Activated CD4-positive, alpha-beta memory T cell treated with anti-CD3 and anti-CD28 coated beads for 36 hours (primary cell): ENCODE measurements around the gene FAM186B. TPM values are rescaled to one million over a fixed set of nuclear protein-coding genes. Genes with fewer than 3 reads are reported as not detected.

Source experiments
- CTCF ChIA-PET: fragments of 350-600 bp; sonication (Branson Sonifier 250); formaldehyde crosslinking; loops from one replicate; lab custom pipeline; 2021; ENCODE audit warnings: antibody characterized with exemption, inconsistent platforms; lab: Charles Lee
- POLR2A ChIA-PET: fragments of 350-600 bp; sonication (Branson Sonifier 250); formaldehyde crosslinking; loops from one replicate; lab custom pipeline; 2021; ENCODE audit warnings: antibody characterized with exemption; lab: Charles Lee
- DNase-seq: peaks from one replicate; pipeline ENCODE4 v3.0.0-alpha.2; 2020
- H3K27ac Mint-ChIP-seq: one replicate; pipeline ENCODE4 v1.8.0; 2021; ENCODE audit warnings: mixed read lengths
- H3K27me3 Mint-ChIP-seq: one replicate; pipeline ENCODE4 v1.8.0; 2021; ENCODE audit warnings: mixed read lengths
- H3K36me3 Mint-ChIP-seq: one replicate; pipeline ENCODE4 v1.8.0; 2021; ENCODE audit warnings: mixed read lengths
- H3K4me1 Mint-ChIP-seq: one replicate; pipeline ENCODE4 v1.8.0; 2021; ENCODE audit warnings: low read depth, mixed read lengths
- H3K4me3 Mint-ChIP-seq: one replicate; pipeline ENCODE4 v1.8.0; 2021; ENCODE audit warnings: mild to moderate bottlenecking, mixed read lengths
- H3K9me3 Mint-ChIP-seq: one replicate; pipeline ENCODE4 v1.8.0; 2021; ENCODE audit warnings: mixed read lengths
- intact Hi-C: fragments of 100-400 bp; cut with micrococcal nuclease; formaldehyde crosslinking; loops from one replicate; pipeline ENCODE4 v1.15.1; 2023
- total RNA-seq, 2 experiments: library from RNA; stranded (reverse); gene quantifications; one replicate each; pipeline ENCODE4 v1.2.3, GENCODE V29; 2021

The FAM186B gene
- total RNA-seq, 2 experiments from 2014 or later = not detected

DNA sequence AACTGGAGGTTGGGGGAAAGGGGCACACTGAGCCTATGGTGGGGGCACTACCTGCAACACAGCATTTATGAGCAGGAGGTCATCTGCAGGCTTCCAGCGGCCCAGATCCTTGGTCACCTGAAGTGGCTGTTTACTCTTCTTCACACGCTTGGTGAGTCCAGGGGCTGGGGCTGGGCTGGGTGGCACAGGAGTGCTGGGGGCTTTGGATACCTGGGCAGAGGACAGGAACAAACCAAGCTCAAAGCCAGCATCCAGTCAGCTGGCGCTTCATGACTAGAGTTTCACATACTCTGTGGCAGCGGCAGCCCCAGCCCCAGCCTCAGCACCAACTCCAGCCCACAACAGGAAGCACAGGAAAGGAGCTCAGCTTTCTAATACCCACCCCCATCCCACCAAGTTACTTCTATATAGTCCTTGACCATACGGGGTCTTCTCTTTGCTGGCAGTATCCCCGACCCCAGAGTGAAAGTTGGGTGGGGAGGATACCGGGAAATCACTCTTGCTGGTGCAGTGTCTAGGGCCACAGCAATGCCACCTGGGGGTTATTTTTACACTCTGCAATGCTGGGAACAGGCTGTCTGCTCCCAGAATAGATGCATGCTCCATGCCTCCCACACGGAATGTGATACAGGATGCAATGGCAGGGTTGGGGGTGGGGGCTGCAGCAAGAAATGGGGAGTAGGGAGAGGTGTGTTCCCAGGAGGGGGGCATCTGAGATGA is 40.6 kb downstream of the FAM186B start:
- intact Hi-C loops = no loop called here
- H3K4me3 Mint-ChIP-seq = no peak overlapping the region
- no peak for DNase-seq
- peaks cover 23% of the 10 kb centered on the region for H3K36me3 Mint-ChIP-seq
- H3K9me3 Mint-ChIP-seq = no peaks in the 10 kb centered on the region
- ChIA-PET POLR2A (no interaction called here), CTCF (interaction anchor here (1.3 to 1.6 kb wide), 3 partner anchors 15 to 206 kb away, joined by 3 to 5 read pairs (median 4); partner anchors contain the start of gene PRPF40B)
- no peaks in the 10 kb centered on the region for H3K27me3 Mint-ChIP-seq
- H3K4me1 Mint-ChIP-seq = peaks cover 44% of the 10 kb centered on the region
- no peak overlapping the region for H3K27ac Mint-ChIP-seq

DNA sequence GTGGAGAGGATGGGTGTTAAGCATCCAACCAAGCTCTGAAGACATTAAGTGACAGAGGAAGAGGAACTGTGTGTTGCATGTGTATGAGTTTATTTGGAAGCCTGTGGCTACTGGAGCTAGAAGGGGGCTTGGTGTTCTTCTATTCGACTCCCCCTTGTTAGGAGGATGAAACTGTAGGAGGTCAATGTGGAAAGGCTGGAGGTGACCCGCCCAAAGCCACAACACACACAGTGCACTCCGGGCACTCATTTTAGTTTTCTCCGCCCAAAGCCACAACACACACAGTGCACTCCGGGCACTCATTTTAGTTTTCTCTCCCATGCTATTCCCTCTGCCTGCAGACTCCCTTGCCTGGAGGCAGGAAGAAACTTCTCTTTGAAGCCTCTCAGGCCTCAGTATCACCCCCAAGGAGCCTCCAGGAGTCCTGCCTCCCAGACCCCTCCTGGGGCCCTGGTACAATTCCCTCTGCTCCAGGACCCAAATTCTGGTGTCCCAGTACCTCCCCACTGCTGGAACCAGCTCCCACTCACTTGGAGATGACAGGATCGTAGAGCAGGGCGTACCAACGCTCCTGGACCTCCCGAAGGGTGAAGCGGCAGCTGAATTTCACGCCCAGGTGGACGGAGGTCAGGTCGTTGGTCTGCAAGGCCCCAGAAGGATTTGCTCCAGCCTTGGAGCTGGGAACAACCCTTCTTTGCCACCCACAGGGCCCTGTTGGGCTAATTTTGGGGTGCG is 41.3 kb downstream of the FAM186B start:
- CTCF ChIA-PET = interaction anchor here (1.1 to 1.8 kb wide), 4 partner anchors 17 to 205 kb away, joined by 3 to 5 read pairs (median 4); partner anchors contain the start of gene PRPF40B
- no peaks in the 10 kb centered on the region for H3K27me3 Mint-ChIP-seq
- intact Hi-C loops = no loop called here
- no peak for DNase-seq
- no peak overlapping the region for H3K27ac Mint-ChIP-seq
- POLR2A ChIA-PET = interaction anchor here (1.4 kb wide), 1 partner anchor 10 kb away, joined by 4 read pairs; no protein-coding TSS in a partner anchor
- H3K36me3 Mint-ChIP-seq = peaks cover 25% of the 10 kb centered on the region
- no peaks in the 10 kb centered on the region for H3K9me3 Mint-ChIP-seq
- peaks cover 44% of the 10 kb centered on the region for H3K4me1 Mint-ChIP-seq
- H3K4me3 Mint-ChIP-seq = no peak overlapping the region

DNA sequence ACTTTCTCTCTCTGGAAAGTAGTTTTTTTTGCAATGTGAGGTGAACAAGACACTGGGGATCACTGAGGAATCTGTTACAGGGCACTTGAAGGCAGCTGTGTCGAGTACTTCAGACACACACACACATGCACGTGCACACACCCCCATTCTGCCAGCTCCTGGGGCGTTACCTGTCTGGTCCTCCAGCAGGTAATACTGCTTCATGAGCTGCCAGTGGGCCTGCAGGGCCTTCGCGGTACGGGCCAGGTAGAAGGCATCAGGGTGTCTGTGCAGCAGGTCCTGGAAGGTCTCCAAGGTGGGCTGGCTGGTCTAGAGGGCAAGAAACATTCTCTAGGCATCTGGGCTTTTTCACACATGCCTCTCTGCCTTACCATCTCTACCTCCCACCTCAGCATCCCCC is 42.6 kb downstream of the FAM186B start:
- Mint-ChIP-seq H3K4me1 (peaks cover 38% of the 10 kb centered on the region), H3K4me3 (no peak overlapping the region), H3K9me3 (no peaks in the 10 kb centered on the region), H3K27me3 (no peaks in the 10 kb centered on the region), H3K27ac (no peak overlapping the region), H3K36me3 (peaks cover 31% of the 10 kb centered on the region)
- ChIA-PET POLR2A (interaction anchor here (0.6 to 1.4 kb wide), 2 partner anchors 9 to 220 kb away, joined by 3 to 4 read pairs; no protein-coding TSS in a partner anchor), CTCF (interaction anchor here (1.8 kb wide), 1 partner anchor 145 kb away, joined by 4 read pairs; no protein-coding TSS in a partner anchor)
- intact Hi-C loops = no loop called here
- no peak for DNase-seq

DNA sequence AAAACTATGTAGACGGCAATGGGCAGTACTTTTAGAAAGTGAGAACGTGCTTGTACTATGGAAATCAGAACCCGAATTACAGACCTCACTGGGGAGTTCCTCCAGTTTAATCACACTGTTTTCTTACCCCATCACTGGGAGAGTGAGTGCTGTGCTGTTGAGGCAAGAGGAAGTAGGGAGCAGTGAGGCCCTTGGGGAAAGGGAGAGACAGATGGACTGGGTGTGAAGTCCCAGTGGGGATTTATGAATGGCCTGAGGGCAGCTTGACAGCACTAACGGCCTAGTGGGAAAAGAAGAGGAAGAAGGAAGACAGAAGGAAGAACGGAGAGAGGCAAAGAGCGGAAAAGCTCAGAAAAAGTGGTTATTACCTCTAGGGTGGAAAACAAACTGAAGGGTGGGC is 43.2 kb downstream of the FAM186B start:
- no peak overlapping the region for H3K4me3 Mint-ChIP-seq
- intact Hi-C loops = no loop called here
- H3K4me1 Mint-ChIP-seq = peaks cover 36% of the 10 kb centered on the region
- no peak overlapping the region for H3K27ac Mint-ChIP-seq
- H3K36me3 Mint-ChIP-seq = peaks cover 31% of the 10 kb centered on the region
- H3K27me3 Mint-ChIP-seq = no peaks in the 10 kb centered on the region
- CTCF ChIA-PET = interaction anchor here (0.8 to 2.5 kb wide), 4 partner anchors 10 to 204 kb away, joined by 3 to 7 read pairs (median 4); no protein-coding TSS in a partner anchor
- DNase-seq = no peak
- H3K9me3 Mint-ChIP-seq = no peaks in the 10 kb centered on the region
- POLR2A ChIA-PET = interaction anchor here (1.4 kb wide), 1 partner anchor 8 kb away, joined by 4 read pairs; no protein-coding TSS in a partner anchor

DNA sequence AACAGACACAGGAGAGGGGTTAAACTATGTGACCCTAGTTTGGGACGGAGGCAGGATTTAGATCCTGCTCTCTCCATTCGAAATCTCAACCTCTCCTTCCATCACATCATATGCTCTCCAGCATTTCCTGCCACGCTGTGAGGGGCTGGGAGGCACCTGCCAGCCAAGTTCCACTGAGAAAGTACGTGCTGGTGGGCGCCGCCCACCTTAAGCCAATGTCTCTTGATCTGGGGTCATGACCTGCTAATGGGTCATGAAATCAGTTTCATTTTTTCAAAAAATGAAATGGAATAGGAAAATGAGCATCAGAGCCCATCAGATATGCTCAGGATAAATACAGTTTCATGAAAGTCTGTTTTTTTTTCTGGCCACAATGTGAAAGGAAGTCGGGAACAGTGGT is 44.7 kb downstream of the FAM186B start:
- H3K4me3 Mint-ChIP-seq = no peak overlapping the region
- peaks cover 24% of the 10 kb centered on the region for H3K4me1 Mint-ChIP-seq
- intact Hi-C loops = no loop called here
- H3K9me3 Mint-ChIP-seq = no peaks in the 10 kb centered on the region
- peaks cover 31% of the 10 kb centered on the region for H3K36me3 Mint-ChIP-seq
- POLR2A ChIA-PET = no interaction called here
- no peaks in the 10 kb centered on the region for H3K27me3 Mint-ChIP-seq
- CTCF ChIA-PET = interaction anchor here (1.0 to 2.5 kb wide), 2 partner anchors 202 to 217 kb away, joined by 3 to 7 read pairs; no protein-coding TSS in a partner anchor
- H3K27ac Mint-ChIP-seq = no peak overlapping the region
- DNase-seq = no peak

DNA sequence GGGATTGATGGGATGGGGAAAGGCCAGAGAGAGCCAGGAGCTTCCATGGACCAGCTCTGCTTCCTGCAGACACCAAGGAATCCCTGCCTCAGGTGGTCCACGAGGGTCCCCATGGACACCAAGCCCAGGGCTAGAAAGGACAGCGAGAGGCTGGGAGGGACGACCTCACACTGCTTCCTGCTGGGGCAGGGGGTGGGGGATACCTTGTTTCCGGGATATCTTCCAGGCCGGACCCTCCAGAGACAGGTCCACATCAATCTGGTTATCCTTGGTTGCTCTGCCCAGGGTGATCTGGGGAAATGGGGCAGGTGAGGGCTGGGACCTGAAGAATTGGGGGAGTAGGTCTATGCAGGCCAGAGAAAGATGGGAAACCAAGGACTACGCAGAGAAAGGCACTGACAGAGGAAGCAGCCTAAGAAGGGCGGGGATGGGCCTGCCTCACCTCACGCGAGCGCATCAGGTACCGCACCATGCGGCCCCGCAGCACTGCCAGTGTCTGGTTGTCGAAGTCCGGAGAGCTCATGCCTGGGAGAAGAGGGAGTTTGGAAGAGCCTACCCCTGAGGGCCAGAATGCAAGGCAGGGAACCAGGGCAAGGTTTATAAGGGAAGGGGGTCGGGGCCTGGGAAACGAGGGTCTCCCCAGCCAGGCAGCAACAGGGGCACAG is 46.3 kb downstream of the FAM186B start:
- DNase-seq = no peak
- Mint-ChIP-seq H3K27ac (no peak overlapping the region), H3K4me3 (no peak overlapping the region), H3K27me3 (no peaks in the 10 kb centered on the region), H3K36me3 (peaks cover 29% of the 10 kb centered on the region), H3K4me1 (peaks cover 13% of the 10 kb centered on the region), H3K9me3 (no peaks in the 10 kb centered on the region)
- POLR2A ChIA-PET = interaction anchor here (1.0 kb wide), 1 partner anchor 9 kb away, joined by 3 read pairs; no protein-coding TSS in a partner anchor
- CTCF ChIA-PET = no interaction called here
- intact Hi-C loops = no loop called here

DNA sequence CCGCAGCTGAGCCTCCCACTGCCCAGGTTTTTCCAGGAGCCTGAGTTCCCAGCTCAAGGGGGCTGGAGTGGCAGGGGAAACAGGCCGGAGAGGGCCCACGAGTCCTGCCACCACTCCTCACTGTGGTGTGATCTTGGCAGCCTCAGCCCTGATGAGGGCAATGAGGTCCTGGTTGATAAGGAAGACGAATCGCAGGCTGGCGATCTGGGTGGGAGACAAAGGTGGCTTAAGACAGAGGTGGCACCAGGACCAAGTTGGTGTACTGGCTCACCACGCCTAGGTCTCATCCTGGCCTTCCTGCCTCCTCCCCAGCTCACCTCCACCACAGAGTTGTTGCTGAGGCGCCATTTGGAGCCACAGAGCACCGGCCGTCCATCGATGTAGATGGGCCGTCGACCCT is 46.9 kb downstream of the FAM186B start:
- Mint-ChIP-seq H3K27ac (no peak overlapping the region), H3K36me3 (peaks cover 25% of the 10 kb centered on the region), H3K9me3 (no peaks in the 10 kb centered on the region), H3K27me3 (no peaks in the 10 kb centered on the region), H3K4me3 (no peak overlapping the region), H3K4me1 (peaks cover 9% of the 10 kb centered on the region)
- intact Hi-C loops = no loop called here
- ChIA-PET CTCF (no interaction called here), POLR2A (interaction anchor here (1.0 kb wide), 1 partner anchor 9 kb away, joined by 3 read pairs; no protein-coding TSS in a partner anchor)
- no peak for DNase-seq

DNA sequence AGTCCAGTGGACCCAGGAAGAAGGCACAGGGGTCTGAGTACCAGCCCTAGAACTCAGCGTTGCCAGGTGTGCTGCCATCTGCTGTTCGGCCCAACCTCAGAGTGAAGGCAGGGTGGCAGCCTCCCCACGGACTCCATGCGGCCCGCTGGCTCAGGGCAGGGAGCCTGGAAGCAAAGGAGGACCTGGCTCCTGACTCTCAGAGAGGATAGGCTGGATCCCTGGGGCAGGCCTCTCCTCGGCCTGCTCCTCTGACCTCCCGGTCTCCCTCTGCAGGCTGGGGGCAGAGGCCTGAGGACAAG is 47.6 kb downstream of the FAM186B start:
- Mint-ChIP-seq H3K4me3 (no peak overlapping the region), H3K27me3 (no peaks in the 10 kb centered on the region), H3K36me3 (peaks cover 23% of the 10 kb centered on the region), H3K4me1 (peaks cover 9% of the 10 kb centered on the region), H3K9me3 (no peaks in the 10 kb centered on the region), H3K27ac (no peak overlapping the region)
- ChIA-PET CTCF (no interaction called here), POLR2A (interaction anchor here (1.0 kb wide), 1 partner anchor 8 kb away, joined by 3 read pairs; no protein-coding TSS in a partner anchor)
- intact Hi-C loops = no loop called here
- no peak for DNase-seq

DNA sequence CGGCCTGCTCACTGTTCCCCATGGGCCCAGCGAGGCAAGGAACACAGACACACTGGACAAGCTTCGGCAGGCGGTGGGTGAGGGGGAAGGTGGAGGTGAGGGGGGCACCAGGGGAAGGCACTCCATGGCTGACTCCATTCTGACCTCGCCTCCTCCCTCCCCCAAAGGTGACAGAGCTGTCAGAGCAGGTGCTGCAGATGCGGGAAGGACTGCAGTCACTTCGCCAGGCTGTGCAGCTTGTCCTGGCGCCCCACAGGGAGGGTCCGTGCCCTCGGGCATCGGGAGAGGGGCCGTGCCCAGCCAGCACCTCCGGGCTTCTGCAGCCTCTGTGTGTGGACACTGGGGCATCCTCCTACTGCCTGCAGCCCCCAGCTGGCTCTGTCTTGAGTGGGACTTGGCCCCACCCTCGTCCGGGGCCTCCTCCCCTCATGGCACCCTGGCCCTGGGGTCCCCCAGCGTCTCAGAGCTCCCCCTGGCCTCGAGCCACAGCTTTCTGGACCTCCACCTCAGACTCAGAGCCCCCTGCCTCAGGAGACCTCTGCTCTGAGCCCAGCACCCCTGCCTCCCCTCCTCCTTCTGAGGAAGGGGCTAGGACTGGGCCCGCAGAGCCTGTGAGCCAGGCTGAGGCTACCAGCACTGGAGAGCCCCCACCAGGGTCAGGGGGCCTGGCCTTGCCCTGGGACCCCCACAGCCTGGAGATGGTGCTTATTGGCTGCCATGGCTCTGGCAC is 48.1 kb downstream of the FAM186B start:
- H3K36me3 Mint-ChIP-seq = peaks cover 19% of the 10 kb centered on the region
- no peak overlapping the region for H3K4me3 Mint-ChIP-seq
- ChIA-PET POLR2A (no interaction called here), CTCF (no interaction called here)
- intact Hi-C loops = no loop called here
- no peak overlapping the region for H3K27ac Mint-ChIP-seq
- no peaks in the 10 kb centered on the region for H3K27me3 Mint-ChIP-seq
- no peaks in the 10 kb centered on the region for H3K9me3 Mint-ChIP-seq
- no peak for DNase-seq
- H3K4me1 Mint-ChIP-seq = peaks cover 9% of the 10 kb centered on the region

DNA sequence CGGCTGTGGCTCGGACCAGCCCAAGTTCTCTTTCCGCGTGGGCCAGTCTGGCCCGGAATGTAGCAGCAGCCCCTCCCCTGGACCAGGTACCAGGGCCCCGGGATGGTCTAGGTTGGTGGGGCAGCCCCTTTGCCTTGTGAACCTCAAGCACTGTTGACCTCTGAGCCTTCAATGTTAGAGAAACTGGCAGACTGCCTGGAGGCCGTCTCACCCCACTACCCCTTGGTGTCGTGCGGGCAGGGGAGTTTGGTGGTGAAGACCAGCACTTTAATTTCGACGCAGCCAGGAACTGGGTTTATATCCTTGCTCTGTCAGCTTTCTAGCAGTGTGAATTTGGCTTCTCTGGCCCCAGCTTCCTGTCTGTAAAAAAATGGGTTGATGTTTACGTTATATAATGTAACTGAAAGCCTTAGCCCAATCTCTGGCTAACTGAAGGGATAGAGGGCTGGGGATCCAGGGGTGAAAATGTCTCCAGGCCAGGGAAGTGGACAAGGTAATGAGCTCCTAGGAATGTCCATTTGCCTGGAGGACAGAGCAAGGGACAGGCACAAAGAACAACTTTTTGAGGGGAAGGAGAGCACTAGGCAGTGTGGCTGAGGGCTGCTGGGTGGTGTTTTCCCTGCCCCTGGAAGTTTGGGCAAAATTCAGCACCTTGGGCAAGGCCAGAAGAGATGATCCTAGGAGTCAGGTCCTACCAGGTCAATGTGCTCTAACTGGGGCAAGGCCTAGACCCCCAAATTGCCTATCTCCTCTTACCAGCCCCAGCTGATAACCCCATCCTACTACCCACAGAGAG is 48.9 kb downstream of the FAM186B start:
- Mint-ChIP-seq H3K9me3 (no peaks in the 10 kb centered on the region), H3K4me1 (peaks cover 9% of the 10 kb centered on the region), H3K4me3 (no peak overlapping the region), H3K27ac (no peak overlapping the region), H3K36me3 (peaks cover 13% of the 10 kb centered on the region), H3K27me3 (no peaks in the 10 kb centered on the region)
- DNase-seq = no peak
- ChIA-PET CTCF (no interaction called here), POLR2A (no interaction called here)
- intact Hi-C loops = no loop called here
